PFSK-1 (cell line): Measurements from ENCODE around the gene KCNK16.

Experiments
- FOXP2 ChIP-seq: optimal IDR thresholded peaks from 2 replicates; pipeline ENCODE3; 2011; ENCODE audit warnings: borderline replicate concordance, control low read depth, inconsistent platforms; ENCODE audit not compliant: insufficient read depth; ENCODE audit errors: extremely low read length, extremely low read depth
- POLR2AphosphoS5 ChIP-seq: IDR thresholded peaks from 2 replicates; pipeline ENCODE4 v1.6.1; 2012; ENCODE audit warnings: low read depth, mild to moderate bottlenecking, control low read depth, low read length, moderate library complexity
- REST ChIP-seq, 2 experiments: IDR thresholded peaks; 2 replicates each; pipeline versions ENCODE4 v1.6.1 to v1.8.0; 2011 to 2012; ENCODE audit warnings: low read depth in 2 of 2, low read length in 2 of 2, control low read depth in 1 of 2, inconsistent platforms in 1 of 2, mild to moderate bottlenecking in 1 of 2, moderate library complexity in 1 of 2; ENCODE audit not compliant: insufficient read depth in 1 of 2
- SIN3A ChIP-seq: IDR thresholded peaks from 2 replicates; pipeline ENCODE4 v1.6.1; 2012; ENCODE audit warnings: mild to moderate bottlenecking, low read length, moderate library complexity, borderline replicate concordance; ENCODE audit not compliant: insufficient read depth
- TAF1 ChIP-seq: IDR thresholded peaks from 2 replicates; pipeline ENCODE4 v1.6.1; 2012; ENCODE audit warnings: low read length, control low read depth, borderline replicate concordance; ENCODE audit not compliant: insufficient read depth

GRCh38 chr6:39295611-39296011, 26.9 kb downstream of the KCNK16 start:
- TF ChIP-seq POLR2AphosphoS5, result no peak
- TF ChIP-seq REST (IDR thresholded peaks at IDR 0.05; ENCODE audit: insufficient read depth in 1 of 2, low read depth in 2 of 2, low read length in 2 of 2), result no peak
- no peak for TF ChIP-seq TAF1
- no peak for TF ChIP-seq SIN3A
- TF ChIP-seq FOXP2, result no peak
